Bronchial epithelial cell (primary cell): ENCODE data around the gene CAPN7. TPM values are rescaled to one million over a fixed set of nuclear protein-coding genes. Genes with fewer than 3 reads are reported as not detected.
A peak's percentile ranks its signal among the peaks of the same experiment; 100 is the strongest.
"Not testable (repeated sequence)": the region's sequence is repeated elsewhere in the genome, so short reads cannot be mapped to it uniquely, and the experiment has no call there.

Experiments used
- DNase-seq: peaks from one replicate; pipeline ENCODE4 v3.0.0-alpha.2; 2010; ENCODE audit warnings: low read depth
- FAIRE-seq: peaks from 2 replicates; lab custom pipeline; 2011; peaks lifted over from hg19 to GRCh38; lab: Jason Lieb, UNC
- H3K27me3 ChIP-seq: 2 replicates; pipeline ENCODE4 v1.5.1; 2011; ENCODE audit warnings: low read length; ENCODE audit not compliant: control insufficient read depth, insufficient read depth
- H3K36me3 ChIP-seq: 2 replicates; pipeline ENCODE4 v1.5.1; 2011; ENCODE audit warnings: low read length; ENCODE audit not compliant: control insufficient read depth, insufficient read depth
- H3K4me3 ChIP-seq: 2 replicates; pipeline ENCODE4 v1.5.1; 2011; ENCODE audit warnings: mild to moderate bottlenecking, low read depth, low read length, control low read depth
- CTCF ChIP-seq: IDR thresholded peaks from 2 replicates; pipeline ENCODE4 v1.5.1; 2011; ENCODE audit warnings: mild to moderate bottlenecking, moderate library complexity, low read length, control low read depth, inconsistent platforms; ENCODE audit not compliant: insufficient read depth, severe bottlenecking
- total RNA-seq: library from RNA; depleted of rRNA; stranded (reverse); fragments of >200 nt; gene quantifications from 2 replicates; pipeline ENCODE4 v1.2.1, GENCODE V29; 2014

Gene CAPN7
- total RNA-seq, 1 donor from 2014 or later, result 34.2 TPM

- DNase-seq, result no peak
- no peak for TF ChIP-seq CTCF
- Histone ChIP-seq H3K27me3 (no peaks in the 10 kb centered on the region), H3K36me3 (no peaks in the 10 kb centered on the region), H3K4me3 (no peak overlapping the region)
- no peak for FAIRE-seq
These were observed 20.0 kb upstream of the CAPN7 start for GRCh38 chr3:15186101-15186476.

- not testable (repeated sequence) for DNase-seq, FAIRE-seq
These were observed 19.4 kb upstream of the CAPN7 start for GRCh38 chr3:15186477-15187164.

GRCh38 chr3:15197340-15198029 lies 8.6 kb upstream of the CAPN7 start:
- Histone ChIP-seq H3K36me3 (no peaks in the 10 kb centered on the region), H3K27me3 (peaks cover 2% of the 10 kb centered on the region), H3K4me3 (no peak overlapping the region)
- DNase-seq (no peak), FAIRE-seq (no peak)
- TF ChIP-seq CTCF, result no peak

More at GRCh38 chr3:15186477-15187164, 19.4 kb upstream of the CAPN7 start:
- H3K27me3 ChIP-seq, H3K4me3 ChIP-seq, H3K36me3 ChIP-seq: not testable (repeated sequence)

- DNase-seq (no peak), FAIRE-seq (no peak)
- TF ChIP-seq CTCF, result no peak
- Histone ChIP-seq H3K36me3 (no peaks in the 10 kb centered on the region), H3K4me3 (no peak overlapping the region), H3K27me3 (peaks cover 2% of the 10 kb centered on the region)
These were observed 7.4 kb upstream of the CAPN7 start for GRCh38 chr3:15198686-15199085.

- FAIRE-seq (no peak), DNase-seq (no peak)
- no peaks in the 10 kb centered on the region for H3K36me3 ChIP-seq
- no peak overlapping the region for H3K4me3 ChIP-seq
- peaks cover 2% of the 10 kb centered on the region for H3K27me3 ChIP-seq
- TF ChIP-seq CTCF, result no peak
These were observed 6.4 kb upstream of the CAPN7 start for GRCh38 chr3:15199493-15200105.

- FAIRE-seq (no peak), DNase-seq (peak; percentile 18)
- Histone ChIP-seq H3K36me3 (no peaks in the 10 kb centered on the region), H3K4me3 (no peak overlapping the region), H3K27me3 (no peaks in the 10 kb centered on the region)
- TF ChIP-seq CTCF, result no peak
These were observed 2.0 kb upstream of the CAPN7 start for GRCh38 chr3:15204005-15204404.
